ENCODE data around the gene IFI27.

Gene IFI27

DNA sequence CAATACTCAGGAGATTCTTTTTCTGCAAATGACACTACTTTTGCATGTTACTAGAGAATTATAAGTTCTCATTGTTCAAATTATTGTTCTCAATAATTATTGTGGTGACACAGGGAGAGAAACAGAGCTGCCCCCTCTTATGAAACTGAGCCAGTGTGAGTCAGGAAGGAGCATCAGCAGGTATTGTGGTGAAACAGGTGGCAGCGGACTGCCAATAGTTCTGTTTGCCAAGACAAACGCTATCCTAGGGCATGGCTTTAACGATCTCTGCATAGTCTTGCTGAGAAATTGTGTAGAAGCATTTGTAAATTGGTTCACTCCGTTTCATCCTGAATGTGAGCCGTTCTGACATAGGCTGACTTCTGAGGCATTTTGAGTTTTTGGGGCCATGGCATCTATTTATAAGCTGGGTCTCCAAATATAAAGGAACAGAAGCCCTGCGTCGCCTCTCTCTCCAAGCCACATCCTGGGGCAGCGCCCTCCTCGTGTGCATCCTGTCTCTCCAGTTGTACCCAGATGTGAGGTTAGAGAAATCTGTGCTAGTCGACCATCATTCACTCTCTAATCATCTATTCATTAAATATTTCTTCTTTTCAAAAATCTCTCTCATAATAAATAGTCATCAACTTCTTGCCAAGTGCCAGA, 47.8 kb downstream of the IFI27 start:
- DNase-seq: no peak

DNA sequence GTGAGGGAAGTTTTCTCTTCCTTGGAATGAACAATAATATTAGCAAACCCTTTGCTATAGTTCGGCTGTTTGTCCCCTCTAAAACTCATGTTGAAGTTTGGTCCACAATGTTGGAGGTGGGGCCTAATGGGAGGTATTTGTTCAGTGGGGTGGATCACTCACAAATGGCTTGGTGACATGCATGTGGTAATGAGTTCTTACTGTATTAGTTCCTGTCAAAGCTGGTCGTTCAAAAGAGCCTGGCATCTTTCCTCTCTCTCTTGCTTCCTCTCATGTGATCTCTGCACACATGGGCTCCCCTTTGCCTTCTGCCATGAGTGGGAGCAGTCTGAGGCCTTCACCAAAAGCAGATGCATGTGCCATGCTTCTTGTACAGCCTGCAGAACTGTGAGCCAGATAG, 50.5 kb downstream of the IFI27 start:
- no peak for DNase-seq

DNA sequence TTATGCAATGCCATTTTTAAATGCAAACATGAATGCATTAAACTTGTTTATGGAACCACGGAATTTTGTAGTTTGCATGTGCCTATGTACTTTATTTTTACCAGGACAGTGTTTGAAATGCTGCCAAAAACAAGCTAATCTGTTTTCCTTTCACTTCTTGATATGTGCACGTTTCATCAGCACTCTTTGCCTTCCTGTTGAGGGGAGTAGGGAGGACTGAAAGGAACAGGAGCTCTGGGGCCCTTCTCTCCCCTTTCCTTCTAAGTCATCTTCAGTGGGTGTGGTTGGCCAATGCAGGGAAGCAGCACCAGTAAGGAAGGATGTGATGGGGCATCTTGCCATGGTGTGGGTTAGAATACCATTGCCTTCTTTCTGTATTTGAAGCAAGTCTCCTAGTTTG, 51.4 kb downstream of the IFI27 start:
- DNase-seq: no peak

DNA sequence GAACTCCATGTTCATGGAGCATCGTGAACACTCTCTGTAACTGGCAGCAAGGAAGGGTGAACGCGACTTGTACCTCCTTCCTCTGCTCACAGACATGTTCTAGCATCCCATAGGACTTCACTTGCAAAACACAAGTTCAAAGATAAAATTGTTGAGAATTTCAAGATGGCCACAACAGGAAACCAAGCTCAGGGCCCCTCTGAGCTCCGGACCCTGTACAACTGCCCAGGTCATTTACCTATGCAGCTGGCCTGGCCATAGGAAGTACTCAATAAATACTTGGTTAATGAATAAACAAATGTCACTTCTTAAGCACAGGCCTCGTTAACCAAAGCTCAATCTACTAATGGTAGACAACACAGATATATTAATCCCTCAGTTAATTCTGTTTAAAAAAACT, 51.9 kb downstream of the IFI27 start:
- no peak for DNase-seq

DNA sequence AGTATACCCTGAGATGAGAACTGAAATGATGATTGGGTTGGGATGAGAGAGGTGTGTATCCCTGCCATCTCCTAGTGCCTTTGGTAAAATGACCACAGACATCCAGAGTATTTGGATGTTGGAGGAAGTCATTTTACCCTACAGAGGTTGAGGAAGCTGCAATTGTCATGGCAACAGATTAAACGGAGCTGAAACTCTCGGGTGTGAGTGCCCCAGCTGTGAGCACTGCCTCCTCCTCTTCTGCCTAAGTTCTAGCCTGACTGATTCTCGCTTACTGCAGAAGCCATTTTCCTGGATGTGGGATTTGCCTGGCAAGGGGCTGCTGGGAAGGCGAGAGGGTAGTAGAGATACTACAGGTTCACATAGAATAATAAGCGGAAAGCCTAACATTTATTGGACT, 53.3 kb downstream of the IFI27 start:
- DNase-seq: no peak

DNA sequence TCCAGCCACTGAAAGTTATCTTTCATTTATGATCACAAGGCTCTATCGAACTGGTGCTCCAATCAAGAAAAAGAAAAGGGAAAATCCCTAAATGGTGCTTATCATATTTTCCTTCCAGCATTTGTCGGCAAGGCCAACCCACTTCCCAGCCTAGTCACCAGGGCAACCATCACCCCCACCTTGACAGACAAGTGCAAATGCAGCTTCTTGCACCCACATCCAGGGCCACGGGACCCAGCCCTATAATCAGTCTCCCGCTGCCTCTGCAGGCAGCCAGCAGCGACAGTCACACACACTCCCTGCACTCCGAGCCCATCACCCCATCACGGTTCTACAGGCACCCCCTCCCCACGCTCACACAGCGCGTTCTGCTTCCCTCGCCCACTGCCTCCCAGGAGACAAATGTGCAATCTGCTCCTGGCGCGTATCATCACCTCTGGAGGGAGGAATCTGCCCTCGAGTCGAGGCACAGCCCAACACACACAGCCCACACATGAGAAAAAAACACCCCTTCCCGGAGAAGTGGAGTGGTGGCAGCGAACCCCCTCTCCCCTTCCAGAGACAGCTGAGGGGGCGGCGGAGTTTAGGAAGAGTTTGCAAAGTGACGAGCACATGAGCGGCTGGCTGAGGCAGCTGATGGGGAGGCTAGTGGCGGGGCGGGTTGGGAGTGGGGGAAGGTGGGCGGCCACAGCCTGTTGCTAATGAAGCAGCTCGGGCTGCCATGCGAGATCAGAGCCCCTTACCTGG, 54.3 kb downstream of the IFI27 start:
- no peak for DNase-seq

DNA sequence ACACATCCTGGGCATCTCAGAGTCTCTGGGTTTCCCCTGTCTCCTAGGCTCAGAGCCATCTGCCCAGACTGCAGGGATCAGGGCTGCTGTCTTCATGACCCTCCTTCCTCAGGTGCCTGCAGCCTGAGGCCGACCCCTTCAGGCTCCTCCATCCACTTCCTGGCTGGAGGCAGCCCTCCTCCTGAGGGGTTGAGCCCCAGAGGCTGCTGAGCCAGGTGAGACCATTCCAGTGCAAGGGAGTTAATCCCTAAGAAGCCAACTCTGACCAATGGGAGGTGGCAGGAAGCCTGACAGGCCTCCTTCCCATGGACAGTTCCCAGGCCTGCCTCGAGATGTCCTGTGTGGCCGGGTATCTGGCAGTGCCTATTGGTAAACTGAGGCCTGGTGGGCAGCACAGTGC, 55.2 kb downstream of the IFI27 start:
- DNase-seq: no peak

All from hippocampal formation (tissue), 2 donors.